ENCODE data around the gene LATS1.

The LATS1 gene

GRCh38 chr6:149716181-149716963 is 1.5 kb downstream of the LATS1 start:
- no peak overlapping the region for H2AFZ ChIP-seq (ENCODE audit: low read length)
- TF ChIP-seq CTCF (IDR thresholded peaks at IDR 0.05; ENCODE audit: low read length) (no peak), EZH2 (IDR thresholded peaks at IDR 0.05; ENCODE audit: borderline replicate concordance, low read length) (no peak)
- no peak overlapping the region for H3K27ac ChIP-seq (ENCODE audit: low read depth, low read length, poor library complexity, severe bottlenecking)
- H3K36me3 ChIP-seq (ENCODE audit: insufficient read depth, low read length), result no peaks in the 10 kb centered on the region
- H3F3A ChIP-seq (ENCODE audit: insufficient read depth, low read length), result no peaks in the 10 kb centered on the region; the same call in 1 of the 2 replicates
- H3K9ac ChIP-seq (ENCODE audit: low read length), result peak overlapping the region; percentile 100
- H3K9me2 ChIP-seq (ENCODE audit: low read depth, low read length), result no peaks in the 10 kb centered on the region
- H3K9me3 ChIP-seq (ENCODE audit: low read length), result no peaks in the 10 kb centered on the region
- no peaks in the 10 kb centered on the region for H3K27me3 ChIP-seq (ENCODE audit: insufficient read depth, low read length)
- no peaks in the 10 kb centered on the region for H4K20me1 ChIP-seq (ENCODE audit: insufficient read depth, low read length)
- peaks cover 50% of the 10 kb centered on the region for H3K79me2 ChIP-seq (ENCODE audit: insufficient read depth, low read length)
- peak overlapping the region; percentile 99 for H3K4me3 ChIP-seq (ENCODE audit: low read depth, low read length, poor library complexity, severe bottlenecking)
- peaks cover 25% of the 10 kb centered on the region for H3K4me1 ChIP-seq (ENCODE audit: insufficient read depth, low read length, severe bottlenecking)
- H3K4me2 ChIP-seq (ENCODE audit: low read length), result peak overlapping the region; percentile 77

- no peaks in the 10 kb centered on the region for H3K27me3 ChIP-seq (ENCODE audit: insufficient read depth, low read length)
- no peaks in the 10 kb centered on the region for H4K20me1 ChIP-seq (ENCODE audit: insufficient read depth, low read length)
- no peak overlapping the region for H3K9ac ChIP-seq (ENCODE audit: low read length)
- no peaks in the 10 kb centered on the region for H3K36me3 ChIP-seq (ENCODE audit: insufficient read depth, low read length)
- H3K9me3 ChIP-seq (ENCODE audit: low read length), result no peaks in the 10 kb centered on the region
- no peak overlapping the region for H3K4me3 ChIP-seq (ENCODE audit: low read depth, low read length, poor library complexity, severe bottlenecking)
- TF ChIP-seq CTCF (IDR thresholded peaks at IDR 0.05; ENCODE audit: low read length), result no peak
- TF ChIP-seq EZH2 (IDR thresholded peaks at IDR 0.05; ENCODE audit: borderline replicate concordance, low read length), result no peak
- no peak overlapping the region for H3K27ac ChIP-seq (ENCODE audit: low read depth, low read length, poor library complexity, severe bottlenecking)
- no peaks in the 10 kb centered on the region for H3K9me2 ChIP-seq (ENCODE audit: low read depth, low read length)
- no peak overlapping the region for H2AFZ ChIP-seq (ENCODE audit: low read length)
- no peak overlapping the region for H3K4me2 ChIP-seq (ENCODE audit: low read length)
- H3K4me1 ChIP-seq (ENCODE audit: insufficient read depth, low read length, severe bottlenecking), result peaks cover 25% of the 10 kb centered on the region
- peaks cover 57% of the 10 kb centered on the region for H3K79me2 ChIP-seq (ENCODE audit: insufficient read depth, low read length)
- H3F3A ChIP-seq (ENCODE audit: insufficient read depth, low read length), result no peaks in the 10 kb centered on the region; the same call in 1 of the 2 replicates
Measured at GRCh38 chr6:149714442-149714841, 3.5 kb downstream of the LATS1 start.

- Histone ChIP-seq H3K9me2 (ENCODE audit: low read depth, low read length) (no peaks in the 10 kb centered on the region), H3K27me3 (ENCODE audit: insufficient read depth, low read length) (no peaks in the 10 kb centered on the region), H3K9ac (ENCODE audit: low read length) (no peak overlapping the region), H3K36me3 (ENCODE audit: insufficient read depth, low read length) (no peaks in the 10 kb centered on the region), H3K4me1 (ENCODE audit: insufficient read depth, low read length, severe bottlenecking) (peaks cover 32% of the 10 kb centered on the region), H3K27ac (ENCODE audit: low read depth, low read length, poor library complexity, severe bottlenecking) (no peak overlapping the region), H3K79me2 (ENCODE audit: insufficient read depth, low read length) (peaks cover 73% of the 10 kb centered on the region), H4K20me1 (ENCODE audit: insufficient read depth, low read length) (no peaks in the 10 kb centered on the region), H3K4me3 (ENCODE audit: low read depth, low read length, poor library complexity, severe bottlenecking) (no peak overlapping the region), H2AFZ (ENCODE audit: low read length) (no peak overlapping the region), H3K9me3 (ENCODE audit: low read length) (no peaks in the 10 kb centered on the region), H3K4me2 (ENCODE audit: low read length) (no peak overlapping the region), H3F3A (ENCODE audit: insufficient read depth, low read length) (no peaks in the 10 kb centered on the region)
- TF ChIP-seq EZH2 (IDR thresholded peaks at IDR 0.05; ENCODE audit: borderline replicate concordance, low read length), result no peak
- no peak for TF ChIP-seq CTCF (IDR thresholded peaks at IDR 0.05; ENCODE audit: low read length)
Measured at GRCh38 chr6:149711711-149712110, 6.2 kb downstream of the LATS1 start.
